Hepatocyte (in vitro differentiated cells): ENCODE measurements around the gene HRAS. TPM values are rescaled to one million over a fixed set of nuclear protein-coding genes. Genes with fewer than 3 reads are reported as not detected.
A peak's percentile ranks its signal among the peaks of the same experiment; 100 is the strongest.

Experiments
- DNase-seq: peaks from one replicate; pipeline ENCODE4 v3.0.0-alpha.2; 2016; ENCODE audit warnings: low spot score
- H2AFZ ChIP-seq: fragments of 200-600 bp; sonication (generic); 2 replicates; pipeline ENCODE4 v1.6.0; 2016; ENCODE audit warnings: antibody characterized with exemption, mild to moderate bottlenecking
- H3K27ac ChIP-seq: fragments of 200-600 bp; sonication (generic); 2 replicates; pipeline ENCODE4 v1.5.1; 2016; ENCODE audit warnings: mild to moderate bottlenecking
- H3K27me3 ChIP-seq: fragments of 200-600 bp; sonication (generic); 2 replicates; pipeline ENCODE4 v1.6.1; 2016
- H3K36me3 ChIP-seq: fragments of 200-600 bp; sonication (generic); replicated peaks from 2 replicates; pipeline ENCODE4 v1.5.1; 2016; ENCODE audit warnings: low read depth; ENCODE audit not compliant: insufficient read depth
- H3K4me1 ChIP-seq: fragments of 200-600 bp; sonication (generic); 2 replicates; pipeline ENCODE4 v1.5.1; 2016; ENCODE audit warnings: mild to moderate bottlenecking, moderate library complexity; ENCODE audit not compliant: insufficient read depth
- H3K4me2 ChIP-seq: fragments of 200-600 bp; sonication (generic); 2 replicates; pipeline ENCODE4 v1.6.0; 2016
- H3K4me3 ChIP-seq: fragments of 200-600 bp; sonication (generic); 2 replicates; pipeline ENCODE4 v1.5.1; 2016; ENCODE audit warnings: mild to moderate bottlenecking
- H3K79me2 ChIP-seq: fragments of 200-600 bp; sonication (generic); 2 replicates; pipeline ENCODE4 v1.6.0; 2017; ENCODE audit warnings: mild to moderate bottlenecking
- H3K9me2 ChIP-seq: fragments of 200-600 bp; sonication (generic); replicated peaks from 2 replicates; pipeline ENCODE4 v1.6.0; 2017; ENCODE audit warnings: mild to moderate bottlenecking; ENCODE audit not compliant: insufficient read depth
- H3K9me3 ChIP-seq: fragments of 200-600 bp; sonication (generic); 2 replicates; pipeline ENCODE4 v1.5.1; 2016; ENCODE audit warnings: low read depth, mild to moderate bottlenecking
- H4K20me1 ChIP-seq: fragments of 200-600 bp; sonication (generic); 2 replicates; pipeline ENCODE4 v1.6.0; 2016; ENCODE audit warnings: mild to moderate bottlenecking; ENCODE audit not compliant: insufficient read depth, poor library complexity, severe bottlenecking
- EZH2 ChIP-seq: fragments of 200-600 bp; sonication (generic); IDR thresholded peaks from 2 replicates; pipeline ENCODE4 v1.6.1; 2016; ENCODE audit warnings: antibody characterized with exemption, mild to moderate bottlenecking, borderline replicate concordance
- EZH2phosphoT487 ChIP-seq: fragments of 200-600 bp; sonication (generic); IDR thresholded peaks from one replicate; pipeline ENCODE4 v1.6.1; 2018; ENCODE audit warnings: antibody characterized with exemption, mild to moderate bottlenecking, low read depth, moderate library complexity; ENCODE audit not compliant: unreplicated experiment, severe bottlenecking
- WGBS: methylation state at CpG from one replicate; pipeline ENCODE4 v1.1.6; 2016; ENCODE audit warnings: low lambda C conversion rate; ENCODE audit errors: missing lambda C conversion rate; 5-methylcytosine and 5-hydroxymethylcytosine counted together
- polyA plus RNA-seq: library from polyadenylated mRNA; unstranded; fragments of >200 nt; fragmentation: Nextera tagmentation; extraction: Ambion mirVana; gene quantifications from 2 replicates; pipeline ENCODE4 v1.2.1, GENCODE V29; 2016
- total RNA-seq: library from RNA; depleted of rRNA; stranded (reverse); fragments of >200 nt; gene quantifications from 2 replicates; pipeline ENCODE4 v1.2.3, GENCODE V29; 2014
- TF ChIP-seq, protein P1 (sequence below): fragments of 200-600 bp; sonication (generic); IDR thresholded peaks from 2 replicates; pipeline ENCODE4 v1.5.1; 2016; ENCODE audit warnings: antibody characterized with exemption, mild to moderate bottlenecking; ENCODE audit not compliant: poor library complexity

Gene HRAS
- total and polyA plus RNA-seq, 2 experiments from 2014 or later: 28.4 to 57.9 TPM

DNA sequence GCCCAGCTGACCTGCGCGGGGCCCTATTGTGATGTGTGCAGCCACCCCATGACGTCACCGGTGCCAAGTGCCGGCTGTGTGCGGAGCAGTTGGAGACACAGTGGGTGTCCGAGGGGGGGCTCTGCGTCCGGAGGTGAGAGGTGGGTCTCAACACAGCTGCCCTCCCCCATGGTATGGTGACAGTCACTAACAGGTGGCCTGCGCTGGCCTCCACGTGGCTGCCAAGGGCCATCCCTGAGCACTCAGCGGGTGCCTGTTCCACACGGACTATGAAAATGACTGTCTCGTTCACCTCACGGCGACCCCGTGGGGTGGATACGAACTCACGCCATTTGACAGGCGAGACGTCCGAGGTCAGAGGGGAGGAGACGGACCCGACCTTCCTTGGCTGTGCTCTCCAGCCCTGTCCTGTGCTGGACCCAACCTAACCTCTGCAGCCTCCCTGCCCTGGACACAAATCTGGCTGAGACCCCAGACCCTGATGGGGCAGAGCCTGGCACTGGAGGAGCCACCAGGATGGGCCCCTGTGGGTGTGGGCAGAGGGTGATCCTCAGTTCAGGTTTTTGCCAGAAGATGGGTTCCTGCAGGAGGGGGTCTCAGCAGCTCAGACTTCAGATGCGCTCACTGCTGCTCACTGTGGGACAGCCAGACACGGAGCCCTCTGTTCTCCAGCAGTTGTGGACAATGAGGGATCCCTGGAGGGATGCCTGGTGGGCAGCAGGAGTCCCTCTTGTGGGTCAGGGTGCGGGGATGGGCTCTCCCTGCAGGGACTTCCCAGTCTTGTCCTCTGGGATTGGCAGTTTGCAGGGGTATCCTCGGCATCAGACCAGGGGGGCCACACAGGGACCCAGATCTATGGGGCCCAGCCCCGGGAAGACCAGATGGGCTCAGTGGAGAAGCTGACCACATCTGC is 6.3 kb downstream of the HRAS start:
- Histone ChIP-seq H4K20me1 (peaks cover 7% of the 10 kb centered on the region), H2AFZ (no peak overlapping the region), H3K4me2 (no peak overlapping the region), H3K9me3 (no peaks in the 10 kb centered on the region), H3K79me2 (peaks cover 1% of the 10 kb centered on the region), H3K36me3 (no peaks in the 10 kb centered on the region), H3K4me3 (no peak overlapping the region), H3K9me2 (no peaks in the 10 kb centered on the region), H3K27me3 (no peaks in the 10 kb centered on the region), H3K4me1 (peaks cover 2% of the 10 kb centered on the region), H3K27ac (no peak overlapping the region)
- peak; percentile 6 for DNase-seq
- WGBS: 81% methylated on average over 29 of the region's 29 CpGs
- TF ChIP-seq, protein P1, sequence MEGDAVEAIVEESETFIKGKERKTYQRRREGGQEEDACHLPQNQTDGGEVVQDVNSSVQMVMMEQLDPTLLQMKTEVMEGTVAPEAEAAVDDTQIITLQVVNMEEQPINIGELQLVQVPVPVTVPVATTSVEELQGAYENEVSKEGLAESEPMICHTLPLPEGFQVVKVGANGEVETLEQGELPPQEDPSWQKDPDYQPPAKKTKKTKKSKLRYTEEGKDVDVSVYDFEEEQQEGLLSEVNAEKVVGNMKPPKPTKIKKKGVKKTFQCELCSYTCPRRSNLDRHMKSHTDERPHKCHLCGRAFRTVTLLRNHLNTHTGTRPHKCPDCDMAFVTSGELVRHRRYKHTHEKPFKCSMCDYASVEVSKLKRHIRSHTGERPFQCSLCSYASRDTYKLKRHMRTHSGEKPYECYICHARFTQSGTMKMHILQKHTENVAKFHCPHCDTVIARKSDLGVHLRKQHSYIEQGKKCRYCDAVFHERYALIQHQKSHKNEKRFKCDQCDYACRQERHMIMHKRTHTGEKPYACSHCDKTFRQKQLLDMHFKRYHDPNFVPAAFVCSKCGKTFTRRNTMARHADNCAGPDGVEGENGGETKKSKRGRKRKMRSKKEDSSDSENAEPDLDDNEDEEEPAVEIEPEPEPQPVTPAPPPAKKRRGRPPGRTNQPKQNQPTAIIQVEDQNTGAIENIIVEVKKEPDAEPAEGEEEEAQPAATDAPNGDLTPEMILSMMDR: no peak
- TF ChIP-seq EZH2phosphoT487: no peak
- no peak for TF ChIP-seq EZH2

DNA sequence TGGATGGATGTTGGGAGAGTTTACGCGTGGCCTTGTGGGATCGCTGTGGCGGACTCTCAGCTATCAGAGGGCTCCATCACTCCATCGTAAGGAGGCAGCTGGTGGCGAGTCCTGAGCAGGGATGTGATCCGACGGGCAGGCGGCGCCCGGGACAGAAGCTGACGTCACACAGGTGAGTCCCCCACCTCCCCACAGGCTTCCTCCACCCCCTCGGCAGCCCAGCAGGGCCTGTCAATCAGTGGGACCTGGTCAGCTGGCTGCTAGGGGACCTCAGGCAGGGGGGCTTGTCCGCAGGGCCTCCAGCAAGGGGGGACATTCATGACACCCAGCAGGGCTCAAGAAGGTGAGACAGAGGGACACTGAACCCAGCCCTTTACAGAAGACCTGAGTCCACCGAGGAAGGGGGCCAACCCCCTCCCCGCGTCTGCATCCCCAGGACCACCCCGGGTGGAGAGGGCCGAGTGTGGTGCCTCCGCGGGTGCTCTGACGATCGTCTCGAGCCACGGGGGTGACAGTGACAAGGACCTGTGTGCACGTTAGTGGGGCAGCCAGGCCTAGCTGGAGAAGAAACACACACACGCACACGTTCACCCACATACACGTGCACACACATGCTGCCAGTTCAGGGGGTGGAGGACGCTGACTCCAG is 7.1 kb downstream of the HRAS start:
- Histone ChIP-seq H3K27me3 (no peaks in the 10 kb centered on the region), H3K4me1 (no peaks in the 10 kb centered on the region), H3K9me3 (no peaks in the 10 kb centered on the region), H3K27ac (no peak overlapping the region), H3K36me3 (no peaks in the 10 kb centered on the region), H3K9me2 (no peaks in the 10 kb centered on the region), H2AFZ (no peak overlapping the region), H3K4me2 (no peak overlapping the region), H4K20me1 (no peaks in the 10 kb centered on the region), H3K4me3 (no peak overlapping the region), H3K79me2 (no peaks in the 10 kb centered on the region)
- WGBS: 94% methylated on average over 27 of the region's 30 CpGs
- no peak for TF ChIP-seq EZH2
- no peak for TF ChIP-seq EZH2phosphoT487
- TF ChIP-seq, protein P1: no peak
- DNase-seq: peak; percentile 3

DNA sequence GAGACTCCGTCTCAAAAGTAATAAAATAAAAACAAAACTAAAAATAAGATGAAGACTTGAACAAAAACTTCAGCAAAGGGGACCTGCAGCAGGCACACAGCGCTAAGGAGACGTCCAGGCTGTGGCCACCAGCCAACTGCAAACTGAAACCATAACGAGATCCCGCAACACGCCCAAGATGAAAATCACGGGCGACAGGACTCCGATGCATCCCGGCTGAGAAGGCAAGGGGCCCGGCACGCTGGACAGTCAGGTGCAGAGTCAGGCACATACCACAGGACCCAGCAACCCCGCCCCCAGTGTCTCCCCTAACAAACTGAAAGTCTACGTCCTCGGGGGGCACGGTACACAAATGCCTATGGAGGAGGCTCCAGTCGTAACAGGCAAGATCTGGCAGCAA is 9.2 kb downstream of the HRAS start:
- Histone ChIP-seq H3K9me2 (no peaks in the 10 kb centered on the region), H3K79me2 (no peaks in the 10 kb centered on the region), H3K27me3 (no peaks in the 10 kb centered on the region), H2AFZ (no peak overlapping the region), H3K36me3 (no peaks in the 10 kb centered on the region), H3K4me2 (no peak overlapping the region), H3K9me3 (no peaks in the 10 kb centered on the region), H3K4me1 (no peaks in the 10 kb centered on the region), H3K4me3 (no peak overlapping the region), H4K20me1 (no peaks in the 10 kb centered on the region), H3K27ac (no peak overlapping the region)
- peak; percentile 2 for DNase-seq
- TF ChIP-seq EZH2phosphoT487 (no peak), EZH2 (no peak)
- TF ChIP-seq, protein P1: no peak
- 80% methylated on average over 16 of the region's 17 CpGs for WGBS
